ENCODE data around the gene CDHR1. TPM values are rescaled to one million over a fixed set of nuclear protein-coding genes. Genes with fewer than 3 reads are reported as not detected.
"Not testable (repeated sequence)": the region's sequence is repeated elsewhere in the genome, so short reads cannot be mapped to it uniquely, and the experiment has no call there.

CDHR1 gene
- total RNA-seq, 1 experiment from 2014 or later: 0.90 TPM

- H3K4me3 ChIP-seq (ENCODE audit: insufficient read depth, low read depth, low read length): no peak overlapping the region
- no peak for DNase-seq
- H3K27me3 ChIP-seq (ENCODE audit: control insufficient read depth, insufficient read depth, low read length): no peaks in the 10 kb centered on the region
- no peaks in the 10 kb centered on the region; the same call in 1 of the 2 replicates for H3K36me3 ChIP-seq (replicated peaks; ENCODE audit: control insufficient read depth, insufficient read depth, low read length)
Observed at GRCh38 chr10:84166620-84167288, 27.6 kb upstream of the CDHR1 start.

GRCh38 chr10:84167289-84167653 is 27.1 kb upstream of the CDHR1 start:
- H3K4me3 ChIP-seq (ENCODE audit: insufficient read depth, low read depth, low read length); DNase-seq; H3K27me3 ChIP-seq (ENCODE audit: control insufficient read depth, insufficient read depth, low read length); H3K36me3 ChIP-seq (replicated peaks; ENCODE audit: control insufficient read depth, insufficient read depth, low read length): not testable (repeated sequence)

- H3K36me3 ChIP-seq (replicated peaks; ENCODE audit: control insufficient read depth, insufficient read depth, low read length); DNase-seq; H3K4me3 ChIP-seq (ENCODE audit: insufficient read depth, low read depth, low read length); H3K27me3 ChIP-seq (ENCODE audit: control insufficient read depth, insufficient read depth, low read length): not testable (repeated sequence)
Observed at GRCh38 chr10:84168382-84168781, 26.0 kb upstream of the CDHR1 start.

GRCh38 chr10:84171237-84171636 is 23.1 kb upstream of the CDHR1 start:
- H3K4me3 ChIP-seq (ENCODE audit: insufficient read depth, low read depth, low read length); H3K27me3 ChIP-seq (ENCODE audit: control insufficient read depth, insufficient read depth, low read length); DNase-seq; H3K36me3 ChIP-seq (replicated peaks; ENCODE audit: control insufficient read depth, insufficient read depth, low read length): not testable (repeated sequence)

- H3K27me3 ChIP-seq (ENCODE audit: control insufficient read depth, insufficient read depth, low read length); DNase-seq; H3K36me3 ChIP-seq (replicated peaks; ENCODE audit: control insufficient read depth, insufficient read depth, low read length); H3K4me3 ChIP-seq (ENCODE audit: insufficient read depth, low read depth, low read length): not testable (repeated sequence)
Observed at GRCh38 chr10:84171700-84172466, 22.5 kb upstream of the CDHR1 start.

GRCh38 chr10:84172467-84173356 is 21.6 kb upstream of the CDHR1 start:
- Histone ChIP-seq H3K27me3 (ENCODE audit: control insufficient read depth, insufficient read depth, low read length) (no peaks in the 10 kb centered on the region), H3K36me3 (replicated peaks; ENCODE audit: control insufficient read depth, insufficient read depth, low read length) (no peaks in the 10 kb centered on the region), H3K4me3 (ENCODE audit: insufficient read depth, low read depth, low read length) (no peak overlapping the region)
- no peak for DNase-seq

GRCh38 chr10:84173501-84173929 is 20.8 kb upstream of the CDHR1 start, which contains the start of gene GPR15LG:
TSS of gene GPR15LG (plus strand) at chr10:84173801. CDS start at chr10:84173852, 51 bp downstream.
- no peaks in the 10 kb centered on the region for H3K27me3 ChIP-seq (ENCODE audit: control insufficient read depth, insufficient read depth, low read length)
- DNase-seq: no peak
- H3K36me3 ChIP-seq (replicated peaks; ENCODE audit: control insufficient read depth, insufficient read depth, low read length): no peaks in the 10 kb centered on the region
- no peak within 1 kb of the TSS for H3K4me3 ChIP-seq (ENCODE audit: insufficient read depth, low read depth, low read length)

- H3K4me3 ChIP-seq (ENCODE audit: insufficient read depth, low read depth, low read length): no peak overlapping the region
- no peaks in the 10 kb centered on the region for H3K36me3 ChIP-seq (replicated peaks; ENCODE audit: control insufficient read depth, insufficient read depth, low read length)
- DNase-seq: no peak
- no peaks in the 10 kb centered on the region for H3K27me3 ChIP-seq (ENCODE audit: control insufficient read depth, insufficient read depth, low read length)
Observed at GRCh38 chr10:84175436-84175835, 18.9 kb upstream of the CDHR1 start.

GRCh38 chr10:84176351-84176750 is 18.0 kb upstream of the CDHR1 start:
- no peak for DNase-seq
- no peaks in the 10 kb centered on the region for H3K27me3 ChIP-seq (ENCODE audit: control insufficient read depth, insufficient read depth, low read length)
- no peak overlapping the region for H3K4me3 ChIP-seq (ENCODE audit: insufficient read depth, low read depth, low read length)
- H3K36me3 ChIP-seq (replicated peaks; ENCODE audit: control insufficient read depth, insufficient read depth, low read length): no peaks in the 10 kb centered on the region

- H3K4me3 ChIP-seq (ENCODE audit: insufficient read depth, low read depth, low read length): no peak overlapping the region
- H3K36me3 ChIP-seq (replicated peaks; ENCODE audit: control insufficient read depth, insufficient read depth, low read length): no peaks in the 10 kb centered on the region
- no peaks in the 10 kb centered on the region for H3K27me3 ChIP-seq (ENCODE audit: control insufficient read depth, insufficient read depth, low read length)
- no peak for DNase-seq
Observed at GRCh38 chr10:84176836-84177474, 17.4 kb upstream of the CDHR1 start.

- Histone ChIP-seq H3K27me3 (ENCODE audit: control insufficient read depth, insufficient read depth, low read length) (no peaks in the 10 kb centered on the region), H3K36me3 (replicated peaks; ENCODE audit: control insufficient read depth, insufficient read depth, low read length) (no peaks in the 10 kb centered on the region), H3K4me3 (ENCODE audit: insufficient read depth, low read depth, low read length) (no peak overlapping the region)
- DNase-seq: no peak
Observed at GRCh38 chr10:84177541-84178141, 16.7 kb upstream of the CDHR1 start.

GRCh38 chr10:84178160-84178609 is 16.2 kb upstream of the CDHR1 start:
- Histone ChIP-seq H3K36me3 (replicated peaks; ENCODE audit: control insufficient read depth, insufficient read depth, low read length) (no peaks in the 10 kb centered on the region), H3K4me3 (ENCODE audit: insufficient read depth, low read depth, low read length) (no peak overlapping the region), H3K27me3 (ENCODE audit: control insufficient read depth, insufficient read depth, low read length) (no peaks in the 10 kb centered on the region)
- no peak for DNase-seq

GRCh38 chr10:84179059-84179710 is 15.2 kb upstream of the CDHR1 start:
- no peak for DNase-seq
- Histone ChIP-seq H3K27me3 (ENCODE audit: control insufficient read depth, insufficient read depth, low read length) (no peaks in the 10 kb centered on the region), H3K4me3 (ENCODE audit: insufficient read depth, low read depth, low read length) (no peak overlapping the region), H3K36me3 (replicated peaks; ENCODE audit: control insufficient read depth, insufficient read depth, low read length) (no peaks in the 10 kb centered on the region)

All from H7 (cell line).